Bronchial epithelial cell (primary cell): ENCODE results near the gene LUZP2. TPM values are rescaled to one million over a fixed set of nuclear protein-coding genes. Genes with fewer than 3 reads are reported as not detected.

Source experiments
- DNase-seq: peaks from one replicate; pipeline ENCODE4 v3.0.0-alpha.2; 2010; ENCODE audit warnings: low read depth
- FAIRE-seq: peaks from 2 replicates; lab custom pipeline; 2011; peaks lifted over from hg19 to GRCh38; lab: Jason Lieb, UNC
- H3K27me3 ChIP-seq: 2 replicates; pipeline ENCODE4 v1.5.1; 2011; ENCODE audit warnings: low read length; ENCODE audit not compliant: control insufficient read depth, insufficient read depth
- H3K36me3 ChIP-seq: 2 replicates; pipeline ENCODE4 v1.5.1; 2011; ENCODE audit warnings: low read length; ENCODE audit not compliant: control insufficient read depth, insufficient read depth
- H3K4me3 ChIP-seq: 2 replicates; pipeline ENCODE4 v1.5.1; 2011; ENCODE audit warnings: mild to moderate bottlenecking, low read depth, low read length, control low read depth
- total RNA-seq: library from RNA; depleted of rRNA; stranded (reverse); fragments of >200 nt; gene quantifications from 2 replicates; pipeline ENCODE4 v1.2.1, GENCODE V29; 2014
- TF ChIP-seq, protein P1 (sequence below): IDR thresholded peaks from 2 replicates; pipeline ENCODE4 v1.5.1; 2011; ENCODE audit warnings: mild to moderate bottlenecking, moderate library complexity, low read length, control low read depth, inconsistent platforms; ENCODE audit not compliant: insufficient read depth, severe bottlenecking

The LUZP2 gene
- total RNA-seq, 1 donor from 2014 or later, result not detected

- TF ChIP-seq, protein P1, sequence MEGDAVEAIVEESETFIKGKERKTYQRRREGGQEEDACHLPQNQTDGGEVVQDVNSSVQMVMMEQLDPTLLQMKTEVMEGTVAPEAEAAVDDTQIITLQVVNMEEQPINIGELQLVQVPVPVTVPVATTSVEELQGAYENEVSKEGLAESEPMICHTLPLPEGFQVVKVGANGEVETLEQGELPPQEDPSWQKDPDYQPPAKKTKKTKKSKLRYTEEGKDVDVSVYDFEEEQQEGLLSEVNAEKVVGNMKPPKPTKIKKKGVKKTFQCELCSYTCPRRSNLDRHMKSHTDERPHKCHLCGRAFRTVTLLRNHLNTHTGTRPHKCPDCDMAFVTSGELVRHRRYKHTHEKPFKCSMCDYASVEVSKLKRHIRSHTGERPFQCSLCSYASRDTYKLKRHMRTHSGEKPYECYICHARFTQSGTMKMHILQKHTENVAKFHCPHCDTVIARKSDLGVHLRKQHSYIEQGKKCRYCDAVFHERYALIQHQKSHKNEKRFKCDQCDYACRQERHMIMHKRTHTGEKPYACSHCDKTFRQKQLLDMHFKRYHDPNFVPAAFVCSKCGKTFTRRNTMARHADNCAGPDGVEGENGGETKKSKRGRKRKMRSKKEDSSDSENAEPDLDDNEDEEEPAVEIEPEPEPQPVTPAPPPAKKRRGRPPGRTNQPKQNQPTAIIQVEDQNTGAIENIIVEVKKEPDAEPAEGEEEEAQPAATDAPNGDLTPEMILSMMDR, result no peak
- Histone ChIP-seq H3K36me3 (no peaks in the 10 kb centered on the region), H3K27me3 (no peaks in the 10 kb centered on the region), H3K4me3 (no peak overlapping the region)
- DNase-seq, result no peak
- FAIRE-seq, result no peak
Measured at GRCh38 chr11:24567380-24567779, 70.5 kb downstream of the LUZP2 start.

- TF ChIP-seq, protein P1, result no peak
- no peaks in the 10 kb centered on the region for H3K27me3 ChIP-seq
- DNase-seq (no peak), FAIRE-seq (no peak)
- H3K36me3 ChIP-seq, result no peaks in the 10 kb centered on the region
- H3K4me3 ChIP-seq, result no peak overlapping the region
Measured at GRCh38 chr11:24572376-24572775, 75.5 kb downstream of the LUZP2 start.

DNA sequence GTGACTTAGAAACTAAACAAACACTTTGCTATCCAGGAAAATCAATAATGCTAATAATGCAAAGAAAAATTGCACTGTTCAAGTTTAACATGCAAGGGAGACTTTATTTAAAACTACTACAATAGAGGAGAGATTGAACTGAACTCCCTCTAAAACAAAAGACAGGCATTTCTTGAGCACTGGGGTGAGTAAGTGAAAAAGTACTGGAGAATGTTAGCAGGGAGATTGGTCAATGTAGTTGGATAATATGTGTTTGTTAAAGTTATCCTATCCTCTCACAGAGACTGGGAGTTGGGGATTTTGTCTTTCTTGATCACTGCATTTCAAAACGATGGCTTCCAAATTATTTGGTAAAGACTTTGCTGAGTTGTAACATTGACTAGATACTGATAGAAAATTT is 77.6 kb downstream of the LUZP2 start:
- DNase-seq, result no peak
- FAIRE-seq, result no peak

DNA sequence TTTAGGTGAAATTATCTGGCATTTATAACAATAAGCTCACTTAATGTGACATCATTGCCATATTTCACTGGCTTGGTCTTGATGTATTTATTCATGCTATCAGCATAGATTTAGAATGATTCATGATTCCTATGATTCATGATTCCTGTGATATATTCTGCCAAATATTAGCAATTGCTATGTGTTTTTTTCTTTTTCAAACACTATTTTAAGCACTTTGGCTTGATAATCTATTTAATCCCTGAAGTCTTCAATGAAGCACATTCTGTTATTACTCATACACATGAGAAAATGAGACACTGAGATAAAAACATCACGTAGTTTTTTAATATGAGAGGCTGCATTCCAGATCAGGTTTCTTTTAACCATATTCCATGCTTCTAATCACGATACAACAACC is 78.5 kb downstream of the LUZP2 start:
- TF ChIP-seq, protein P1, result no peak
- H3K36me3 ChIP-seq, result no peaks in the 10 kb centered on the region
- H3K4me3 ChIP-seq, result no peak overlapping the region
- H3K27me3 ChIP-seq, result no peaks in the 10 kb centered on the region
- no peak for FAIRE-seq
- peak; percentile 90 for DNase-seq

More for the DNA sequence above, 77.6 kb downstream of the LUZP2 start:
- Histone ChIP-seq H3K4me3 (no peak overlapping the region), H3K27me3 (no peaks in the 10 kb centered on the region), H3K36me3 (no peaks in the 10 kb centered on the region)
- TF ChIP-seq, protein P1, result no peak

GRCh38 chr11:24585192-24585591 is 88.3 kb downstream of the LUZP2 start:
- Histone ChIP-seq H3K36me3 (no peaks in the 10 kb centered on the region), H3K27me3 (no peaks in the 10 kb centered on the region), H3K4me3 (no peak overlapping the region)
- TF ChIP-seq, protein P1, result no peak
- no peak for FAIRE-seq
- peak; percentile 24 for DNase-seq

GRCh38 chr11:24587635-24588034 is 90.8 kb downstream of the LUZP2 start:
- Histone ChIP-seq H3K36me3 (no peaks in the 10 kb centered on the region), H3K4me3 (no peak overlapping the region), H3K27me3 (no peaks in the 10 kb centered on the region)
- no peak for FAIRE-seq
- TF ChIP-seq, protein P1, result no peak
- no peak for DNase-seq
